K562 (cell line): ENCODE data around the gene LZTS3. TPM values are rescaled to one million over a fixed set of nuclear protein-coding genes. Genes with fewer than 3 reads are reported as not detected.

ENCODE experiments used
- ATAC-seq: fragments of 200-7000 bp; cut with Tn5 transposase; 3 replicates; pipeline ENCODE4 v1.9.1; 2020; ENCODE audit warnings: moderate library complexity
- BruUV-seq: library from RNA; stranded (reverse); fragments of 400-500 nt; replicated peaks from 2 replicates; lab custom pipeline; 2021; lab: Mats Ljungman, UMichigan
- CTCF ChIA-PET: fragments of 300-600 bp; formaldehyde crosslinking; extraction: SDS; loops from one replicate; lab custom pipeline; 2021; ENCODE audit warnings: low intra/inter-chr PET ratio; lab: Yijun Ruan, JAX
- POLR2A ChIA-PET: fragments of 300-600, 350-650 bp; sonication (Branson Sonifier 250); formaldehyde crosslinking; extraction: SDS; loops from one replicate; lab custom pipeline; 2021; ENCODE audit warnings: antibody characterized with exemption, inconsistent platforms; lab: Yijun Ruan, JAX
- DNase-seq, 4 experiments: peaks; one replicate each; pipeline versions ENCODE4 v3.0.0 to v3.0.0-alpha.2; 2011 to 2018; ENCODE audit warnings: low spot score in 3 of 4, mixed read lengths in 3 of 4; ENCODE audit errors: extremely low read depth in 1 of 4
- FAIRE-seq: peaks from 2 replicates; lab custom pipeline; 2011; peaks lifted over from hg19 to GRCh38; lab: Jason Lieb, UNC
- H2AFZ ChIP-seq: 2 replicates; pipeline ENCODE4 v1.6.0; 2011; ENCODE audit warnings: low read depth, low read length, control low read depth, inconsistent platforms
- H3K27ac ChIP-seq: fragments of 200-600 bp; 3 replicates; pipeline ENCODE4 v1.8.0; 2011; ENCODE audit warnings: low read depth, mild to moderate bottlenecking, control low read depth, inconsistent platforms, low read length, moderate library complexity, mixed read lengths; ENCODE audit errors: extremely low read depth
- H3K27me3 ChIP-seq, 2 experiments: fragments of 300-600 bp in 1 of 2; 2 replicates in 1 of 2; 3 replicates in 1 of 2; pipeline versions ENCODE4 v1.6.0 to v1.8.0; 2011; ENCODE audit warnings: inconsistent platforms in 2 of 2, low read length in 2 of 2, mild to moderate bottlenecking in 1 of 2, mixed read lengths in 1 of 2, moderate library complexity in 1 of 2; ENCODE audit not compliant: control insufficient read depth in 2 of 2, insufficient read depth in 2 of 2
- H3K36me3 ChIP-seq: fragments of 300-600 bp; 3 replicates; pipeline ENCODE4 v1.8.0; 2011; ENCODE audit warnings: mild to moderate bottlenecking, low read length, inconsistent platforms; ENCODE audit not compliant: control insufficient read depth, insufficient read depth
- H3K4me1 ChIP-seq, 2 experiments: fragments of 200-600 bp in 1 of 2; replicated peaks in 1 of 2; 2 replicates in 1 of 2; 3 replicates in 1 of 2; pipeline versions ENCODE4 v1.5.1 to v1.8.0; 2011; ENCODE audit warnings: inconsistent platforms in 2 of 2, low read length in 2 of 2, mild to moderate bottlenecking in 1 of 2, mixed read lengths in 1 of 2, moderate library complexity in 1 of 2; ENCODE audit not compliant: control insufficient read depth in 2 of 2, insufficient read depth in 2 of 2
- H3K4me2 ChIP-seq: 2 replicates; pipeline ENCODE4 v1.6.1; 2011; ENCODE audit warnings: low read length, control low read depth, inconsistent platforms, mixed read lengths; ENCODE audit not compliant: insufficient read depth
- H3K4me3 ChIP-seq: fragments of 200-600 bp; sonication (generic), shearing (Covaris generic); 2 replicates; pipeline ENCODE4 v1.5.1; 2016; ENCODE audit warnings: control low read depth, inconsistent platforms
- H3K79me2 ChIP-seq: fragments of 200-600 bp; 3 replicates; pipeline ENCODE4 v1.8.0; 2011; ENCODE audit warnings: low read length, inconsistent platforms; ENCODE audit not compliant: control insufficient read depth, insufficient read depth
- H3K9ac ChIP-seq, 2 experiments: 2 replicates each; pipeline versions ENCODE4 v1.6.0 to v1.6.1; 2011; ENCODE audit warnings: low read depth in 2 of 2, low read length in 2 of 2, control low read depth in 1 of 2, inconsistent platforms in 1 of 2, mild to moderate bottlenecking in 1 of 2, mixed read lengths in 1 of 2; ENCODE audit not compliant: insufficient read depth in 1 of 2
- H3K9me1 ChIP-seq: one replicate; pipeline ENCODE4 v1.6.0; 2011; ENCODE audit warnings: inconsistent platforms, mild to moderate bottlenecking, low read length, moderate library complexity; ENCODE audit not compliant: control insufficient read depth, insufficient read depth
- H3K9me3 ChIP-seq: replicated peaks from 2 replicates; pipeline ENCODE4 v1.5.1; 2011; ENCODE audit warnings: low read depth, low read length, inconsistent platforms; ENCODE audit not compliant: control insufficient read depth, insufficient read depth
- H4K20me1 ChIP-seq: replicated peaks from 2 replicates; pipeline ENCODE4 v1.6.1; 2011; ENCODE audit warnings: low read length, inconsistent platforms, mixed read lengths; ENCODE audit not compliant: control insufficient read depth, insufficient read depth
- ARID3A ChIP-seq: IDR thresholded peaks from 2 replicates; pipeline ENCODE4 v1.6.1; 2012; ENCODE audit warnings: low read depth, low read length, improper control_type of control experiment, borderline replicate concordance
- BHLHE40 ChIP-seq: IDR thresholded peaks from 2 replicates; pipeline ENCODE4 v1.6.1; 2011; ENCODE audit warnings: low read length, improper control_type of control experiment
- BRF2 ChIP-seq: IDR thresholded peaks from 3 replicates; pipeline ENCODE4 v1.6.1; 2011; ENCODE audit warnings: borderline replicate concordance, mild to moderate bottlenecking; ENCODE audit not compliant: insufficient read length, insufficient read depth
- CREBBP ChIP-seq: IDR thresholded peaks from one replicate; pipeline ENCODE4 v1.6.1; 2012; ENCODE audit warnings: low read depth, mild to moderate bottlenecking, control low read depth, inconsistent platforms, low read length
- HNRNPL ChIP-seq: fragments of 200-400 bp; formaldehyde crosslinking; IDR thresholded peaks from 2 replicates; pipeline ENCODE4 v1.6.1; 2017; ENCODE audit warnings: low read depth, mild to moderate bottlenecking, low read length
- NFXL1 ChIP-seq: fragments of 450-650 bp; formaldehyde crosslinking; IDR thresholded peaks from 2 replicates; pipeline ENCODE4 v1.4.0; 2021; ENCODE audit warnings: mild to moderate bottlenecking
- PTBP1 ChIP-seq: fragments of 200-400 bp; formaldehyde crosslinking; IDR thresholded peaks from 2 replicates; pipeline ENCODE4 v1.6.1; 2017; ENCODE audit warnings: low read depth, low read length
- VEZF1 ChIP-seq: fragments of 200-800 bp; sonication (Bioruptor generic); IDR thresholded peaks from 2 replicates; pipeline ENCODE4 v1.6.1; 2017; ENCODE audit warnings: missing genetic modification characterization, missing compliant biosample characterization
- ZC3H4 ChIP-seq: sonication (generic); formaldehyde crosslinking; IDR thresholded peaks from 2 replicates; pipeline ENCODE4 v1.9.0; 2021; ENCODE audit warnings: missing genetic modification reagents, borderline replicate concordance
- ZNF282 ChIP-seq: sonication (generic); formaldehyde crosslinking; IDR thresholded peaks from 2 replicates; pipeline ENCODE4 v1.8.1; 2023; ENCODE audit warnings: missing genetic modification reagents
- ZZZ3 ChIP-seq: fragments of 450-650 bp; IDR thresholded peaks from 2 replicates; pipeline ENCODE4 v1.6.1; 2016; ENCODE audit warnings: antibody characterized with exemption, mild to moderate bottlenecking, moderate library complexity
- WGBS: fragments of 100-300 bp; shearing (Covaris generic); methylation state at CpG from one replicate; pipeline ENCODE4 v1.1.6; 2016; ENCODE audit warnings: low coverage, mixed read lengths; ENCODE audit not compliant: insufficient coverage; ENCODE audit errors: missing lambda C conversion rate; 5-methylcytosine and 5-hydroxymethylcytosine counted together
- in situ Hi-C: fragments of 300-500 bp; cut with MboI; formaldehyde crosslinking; loops from 4 replicates; pipeline ENCODE4 v1.15.0; 2018; ENCODE audit warnings: inconsistent platforms, mixed read lengths
- intact Hi-C: fragments of 100-400 bp; cut with micrococcal nuclease; formaldehyde crosslinking; loops from 2 replicates; pipeline ENCODE4 v1.14.2; 2022
- polyA plus RNA-seq, 8 experiments: library from polyadenylated mRNA; depleted of rRNA in 4 of 8; stranded (reverse) in 5 of 8; unstranded in 3 of 8; fragments of >200 nt; fragmentation: Nextera tagmentation in 2 of 8; fragmentation: Illumina TruSeq in 1 of 8; extraction: Ambion mirVana in 2 of 8; extraction: Trizol in 1 of 8; gene quantifications; 2 replicates each; pipeline versions ENCODE4 v1.2.1 to v1.2.3, GENCODE V29; 2011 to 2014; ENCODE audit warnings: inconsistent platforms in 1 of 8, missing spikeins in 1 of 8
- total RNA-seq, 7 experiments: library from RNA; depleted of rRNA in 6 of 7; stranded (reverse); fragments of >200 nt in 6 of 7; fragmentation: Illumina TruSeq in 2 of 7; extraction: Trizol in 2 of 7; gene quantifications; 2 replicates each; pipeline versions ENCODE4 v1.2.1 to v1.2.3, GENCODE V29; 2011 to 2021; ENCODE audit warnings: low replicate concordance in 1 of 7

Gene LZTS3
- total and polyA plus RNA-seq, 9 of the 15 experiments (the other 6 are each of a cell fraction or from before 2014, with no cell fraction given) = 0.07 to 2.9 (median 2.0) TPM

- TF ChIP-seq HNRNPL = no peak
- TF ChIP-seq NFXL1 (CRISPR knock-in tag) = no peak
- no peak for TF ChIP-seq ZC3H4 (CRISPR knock-in tag)
- no peak for TF ChIP-seq ARID3A
- no peak for TF ChIP-seq CREBBP
Observed at GRCh38 chr20:3123542-3123941, 49.8 kb downstream of the LZTS3 start (continued).

GRCh38 chr20:3121955-3122610 is 51.3 kb downstream of the LZTS3 start:
- CTCF ChIA-PET = no interaction called here
- no TSS peak for BruUV-seq
- in situ Hi-C loops = no loop called here

More at GRCh38 chr20:3121955-3122610, 51.3 kb downstream of the LZTS3 start:
- no peak overlapping the region for H2AFZ ChIP-seq
- H3K9me1 ChIP-seq = no peaks in the 10 kb centered on the region
- POLR2A ChIA-PET = interaction anchor here (0.7 kb wide), 1 partner anchor 160 kb away, joined by 5 read pairs; no protein-coding TSS in a partner anchor
- no peak overlapping the region for H3K4me3 ChIP-seq
- FAIRE-seq (no peak), ATAC-seq (no peak), DNase-seq (no peak)
- peaks cover 0 to 2% of the 10 kb centered on the region in 2 experiments; a peak in 1 of 5 replicates for H3K4me1 ChIP-seq
- WGBS = 90% methylated on average over 7 of the region's 12 CpGs
- intact Hi-C loops = no loop called here
- H3K9me3 ChIP-seq = no peaks in the 10 kb centered on the region
- no peaks in the 10 kb centered on the region for H3K27me3 ChIP-seq
- no peak overlapping the region for H3K27ac ChIP-seq
- H3K36me3 ChIP-seq = peaks cover 21% of the 10 kb centered on the region; the same call in 2 of the 3 replicates
- no peak overlapping the region for H3K9ac ChIP-seq
- H3K79me2 ChIP-seq = no peaks in the 10 kb centered on the region
- no peak overlapping the region for H3K4me2 ChIP-seq
- no peaks in the 10 kb centered on the region for H4K20me1 ChIP-seq
- TF ChIP-seq PTBP1 (no peak), BHLHE40 (no peak), ZNF282 (no peak), VEZF1 (CRISPR knock-in tag) (no peak), BRF2 (no peak), ZZZ3 (no peak)
